A673 (cell line): ENCODE data around the gene PTBP1. TPM values are rescaled to one million over a fixed set of nuclear protein-coding genes. Genes with fewer than 3 reads are reported as not detected.
A peak's percentile ranks its signal among the peaks of the same experiment; 100 is the strongest.
"Not testable (repeated sequence)": the region's sequence is repeated elsewhere in the genome, so short reads cannot be mapped to it uniquely, and the experiment has no call there.

Source experiments
- BruUV-seq: library from RNA; stranded (reverse); fragments of 400-500 nt; replicated peaks from 2 replicates; lab custom pipeline; 2021; lab: Mats Ljungman, UMichigan
- CTCF ChIA-PET: fragments of 300-600 bp; sonication (Branson Sonifier 250); formaldehyde crosslinking; loops from one replicate; lab custom pipeline; 2022; ENCODE audit warnings: antibody characterized with exemption; lab: Charles Lee
- POLR2A ChIA-PET: fragments of 300-600 bp; sonication (Branson Sonifier 250); formaldehyde crosslinking; loops from one replicate; lab custom pipeline; 2022; ENCODE audit warnings: antibody characterized with exemption; ENCODE audit not compliant: low non-redundant PET; lab: Charles Lee
- DNase-seq: peaks from one replicate; pipeline ENCODE4 v3.0.0-alpha.2; 2015; ENCODE audit warnings: low spot score
- H3K27ac ChIP-seq: fragments of 200-600 bp; sonication (generic); 2 replicates; pipeline ENCODE4 v1.5.1; 2016; ENCODE audit warnings: mixed run types, low read depth, mild to moderate bottlenecking, mixed read lengths, antibody characterized with exemption, low read length; ENCODE audit not compliant: poor library complexity, severe bottlenecking
- H3K27me3 ChIP-seq: fragments of 200-600 bp; sonication (generic); replicated peaks from 2 replicates; pipeline ENCODE4 v1.6.1; 2017; ENCODE audit warnings: mixed run types, low read depth, mild to moderate bottlenecking, mixed read lengths, antibody characterized with exemption, low read length; ENCODE audit not compliant: insufficient read depth, poor library complexity
- H3K36me3 ChIP-seq: fragments of 200-600 bp; sonication (generic); 2 replicates; pipeline ENCODE4 v1.6.1; 2016; ENCODE audit warnings: mixed run types, mild to moderate bottlenecking, mixed read lengths, antibody characterized with exemption, low read length; ENCODE audit not compliant: insufficient read depth, poor library complexity, severe bottlenecking
- H3K4me1 ChIP-seq: fragments of 200-600 bp; sonication (generic); 2 replicates; pipeline ENCODE4 v1.6.1; 2017; ENCODE audit warnings: mixed run types, mild to moderate bottlenecking, mixed read lengths, antibody characterized with exemption, low read length; ENCODE audit not compliant: insufficient read depth, poor library complexity, severe bottlenecking
- H3K4me3 ChIP-seq: fragments of 200-600 bp; sonication (generic); 2 replicates; pipeline ENCODE4 v1.5.1; 2016; ENCODE audit warnings: low read depth, mixed run types, mild to moderate bottlenecking, mixed read lengths, low read length; ENCODE audit not compliant: poor library complexity, severe bottlenecking
- H3K9me3 ChIP-seq: fragments of 200-600 bp; sonication (generic); 2 replicates; pipeline ENCODE4 v1.6.1; 2016; ENCODE audit warnings: mixed run types, low read depth, mild to moderate bottlenecking, mixed read lengths, antibody characterized with exemption, low read length; ENCODE audit not compliant: poor library complexity, severe bottlenecking
- CTCF ChIP-seq: fragments of 300-800, 200-600 bp; sonication (generic); conservative IDR thresholded peaks from 2 replicates; pipeline ENCODE4 v1.5.1; 2017; ENCODE audit warnings: low read depth, mild to moderate bottlenecking, antibody characterized with exemption, low read length, moderate library complexity, mixed read lengths
- EZH2 ChIP-seq: fragments of 200-600 bp; sonication (generic); IDR thresholded peaks from 2 replicates; pipeline ENCODE4 v1.6.1; 2017; ENCODE audit warnings: borderline replicate concordance, low read depth, mild to moderate bottlenecking, mixed read lengths, antibody characterized with exemption, low read length; ENCODE audit not compliant: poor library complexity, severe bottlenecking
- intact Hi-C: fragments of 100-400 bp; cut with micrococcal nuclease; formaldehyde crosslinking; loops from one replicate; pipeline ENCODE4 v1.10.0; 2022; ENCODE audit not compliant: unreplicated experiment
- total RNA-seq: library from RNA; stranded (reverse); gene quantifications from 2 replicates; pipeline ENCODE4 v1.2.3, GENCODE V29; 2021

Gene PTBP1
- total RNA-seq, 1 experiment from 2014 or later, result 800 TPM

- no TSS peak for BruUV-seq
- intact Hi-C loops, result no loop called here
- Histone ChIP-seq H3K36me3 (peaks cover 26% of the 10 kb centered on the region), H3K27ac (no peak overlapping the region), H3K9me3 (no peaks in the 10 kb centered on the region), H3K4me1 (peaks cover 9% of the 10 kb centered on the region), H3K27me3 (no peaks in the 10 kb centered on the region), H3K4me3 (no peak overlapping the region)
- POLR2A ChIA-PET, result no interaction called here
- no peak for DNase-seq
- TF ChIP-seq EZH2 (no peak), CTCF (no peak)
- CTCF ChIA-PET, result no interaction called here
Measured at GRCh38 chr19:815775-816499, 18.7 kb downstream of the PTBP1 start.

GRCh38 chr19:816500-816857 is 19.2 kb downstream of the PTBP1 start:
- H3K27ac ChIP-seq, result no peak overlapping the region
- H3K36me3 ChIP-seq, result peaks cover 21% of the 10 kb centered on the region
- no peaks in the 10 kb centered on the region for H3K27me3 ChIP-seq
- CTCF ChIA-PET, result no interaction called here
- no peak for TF ChIP-seq EZH2
- POLR2A ChIA-PET, result no interaction called here
- intact Hi-C loops, result no loop called here
- H3K4me1 ChIP-seq, result peaks cover 4% of the 10 kb centered on the region
- no TSS peak for BruUV-seq
- no peaks in the 10 kb centered on the region for H3K9me3 ChIP-seq
- DNase-seq, result no peak
- H3K4me3 ChIP-seq, result no peak overlapping the region

- H3K27me3 ChIP-seq, intact Hi-C loops, H3K9me3 ChIP-seq, CTCF ChIA-PET, DNase-seq, H3K36me3 ChIP-seq, H3K4me3 ChIP-seq, BruUV-seq, H3K4me1 ChIP-seq, POLR2A ChIA-PET, H3K27ac ChIP-seq: not testable (repeated sequence)
Measured at GRCh38 chr19:820212-820611, 23.0 kb downstream of the PTBP1 start.

- no peaks in the 10 kb centered on the region for H3K27me3 ChIP-seq
- POLR2A ChIA-PET, result no interaction called here
- peak overlapping the region; percentile 47 for H3K27ac ChIP-seq
- no peaks in the 10 kb centered on the region for H3K9me3 ChIP-seq
- CTCF ChIA-PET, result no interaction called here
- H3K4me3 ChIP-seq, result peak overlapping the region; percentile 69
- H3K36me3 ChIP-seq, result no peaks in the 10 kb centered on the region
- no TSS peak for BruUV-seq
- no peak for TF ChIP-seq CTCF
- no peak for TF ChIP-seq EZH2
- H3K4me1 ChIP-seq, result no peaks in the 10 kb centered on the region
- intact Hi-C loops, result no loop called here
- no peak for DNase-seq
Measured at GRCh38 chr19:821231-821824, 24.1 kb downstream of the PTBP1 start.
